Measurements from ENCODE around the gene NHEJ1. TPM values are rescaled to one million over a fixed set of nuclear protein-coding genes. Genes with fewer than 3 reads are reported as not detected.

Gene NHEJ1
- total and polyA plus RNA-seq, 9 of the 15 experiments (the other 6 are each of a cell fraction or from before 2014, with no cell fraction given): 9.0 to 23.7 (median 13.9) TPM

- intact Hi-C loops (cut with micrococcal nuclease): no loop called here
- Histone ChIP-seq H4K20me1 (replicated peaks; ENCODE audit: control insufficient read depth, insufficient read depth, low read length) (peaks cover 11% of the 10 kb centered on the region; the same call in 1 of the 2 replicates), H3K4me2 (ENCODE audit: insufficient read depth, low read length) (no peak overlapping the region), H3K4me1 (replicated peaks in 1 of 2; ENCODE audit: control insufficient read depth in 2 of 2, insufficient read depth in 2 of 2, low read length in 2 of 2) (peaks cover 16 to 17% of the 10 kb centered on the region in 2 experiments; a peak in 4 of 5 replicates), H3K9me3 (replicated peaks; ENCODE audit: control insufficient read depth, insufficient read depth, low read depth, low read length) (0 out of 2 replicates have a peak, but pooled peaks cover 2% of the 10 kb centered on the region), H3K4me3 (no peak overlapping the region), H3K27me3 (ENCODE audit: control insufficient read depth in 2 of 2, insufficient read depth in 2 of 2, low read length in 2 of 2) (no peaks in the 10 kb centered on the region), H2AFZ (ENCODE audit: low read depth, low read length) (no peak overlapping the region), H3K27ac (ENCODE audit: extremely low read depth, low read depth, low read length) (no peak overlapping the region), H3K36me3 (ENCODE audit: control insufficient read depth, insufficient read depth, low read length) (peaks cover 30% of the 10 kb centered on the region; the same call in 2 of the 3 replicates), H3K9me1 (ENCODE audit: control insufficient read depth, insufficient read depth, low read length) (no peaks in the 10 kb centered on the region), H3K79me2 (ENCODE audit: control insufficient read depth, insufficient read depth, low read length) (no peaks in the 10 kb centered on the region), H3K9ac (ENCODE audit: insufficient read depth in 1 of 2, low read depth in 2 of 2, low read length in 2 of 2) (no peak overlapping the region)
- DNase-seq (ENCODE audit: extremely low read depth in 1 of 4, low spot score in 3 of 4) (no peak), ATAC-seq (no peak), FAIRE-seq (no peak)
- CTCF ChIA-PET (ENCODE audit: low intra/inter-chr PET ratio): no interaction called here
- in situ Hi-C loops (cut with MboI): loop anchor here (5.0 kb wide), 1 partner anchor 33 kb away; the partner anchor contains the start of gene SLC23A3
- POLR2A ChIA-PET: interaction anchor here (1.2 kb wide), 1 partner anchor 10 kb away, joined by 3 read pairs; no protein-coding TSS in a partner anchor
- no peak for TF ChIP-seq GTF2B (IDR thresholded peaks at IDR 0.05; ENCODE audit: extremely low read depth, insufficient read length)
- TF ChIP-seq ZNF121 (CRISPR knock-in tag; conservative IDR thresholded peaks at IDR 0.05): peak; percentile 68
- no peak for TF ChIP-seq STAT5A (IDR thresholded peaks at IDR 0.05; ENCODE audit: borderline replicate concordance, low read length)
- no TSS peak for BruUV-seq (replicated peaks)
- WGBS (ENCODE audit: insufficient coverage, low coverage, missing lambda C conversion rate): 80% methylated on average over 5 of the region's 5 CpGs
Measured at GRCh38 chr2:219205165-219205538, 44.5 kb upstream of the NHEJ1 start.

Measured in K562 (cell line).